Activated CD8-positive, alpha-beta memory T cell treated with anti-CD3 and anti-CD28 coated beads for 36 hours (primary cell): Measurements from ENCODE around the gene FGFRL1. TPM values are rescaled to one million over a fixed set of nuclear protein-coding genes. Genes with fewer than 3 reads are reported as not detected.
"Not testable (repeated sequence)": the region's sequence is repeated elsewhere in the genome, so short reads cannot be mapped to it uniquely, and the experiment has no call there.

ENCODE experiments used
- CTCF ChIA-PET: fragments of 350-600 bp; sonication (Branson Sonifier 250); formaldehyde crosslinking; loops from one replicate; lab custom pipeline; 2021; ENCODE audit warnings: antibody characterized with exemption; lab: Charles Lee
- POLR2A ChIA-PET: fragments of 350-600 bp; sonication (Branson Sonifier 250); formaldehyde crosslinking; loops from one replicate; lab custom pipeline; 2021; ENCODE audit warnings: antibody characterized with exemption; lab: Charles Lee
- total RNA-seq, 2 experiments: library from RNA; stranded (reverse); gene quantifications; one replicate each; pipeline ENCODE4 v1.2.3, GENCODE V29; 2021

The FGFRL1 gene
- total RNA-seq, 2 experiments from 2014 or later: 17.7 to 18.7 TPM

GRCh38 chr4:1054696-1055242, 43.3 kb downstream of the FGFRL1 start:
- CTCF ChIA-PET: not testable (repeated sequence)
- POLR2A ChIA-PET: interaction anchor here (0.7 kb wide), 1 partner anchor 251 kb away, joined by 3 read pairs; no protein-coding TSS in a partner anchor

GRCh38 chr4:1055243-1055701, 43.8 kb downstream of the FGFRL1 start:
- CTCF ChIA-PET: not testable (repeated sequence)
- POLR2A ChIA-PET: interaction anchor here (0.7 kb wide), 1 partner anchor 251 kb away, joined by 3 read pairs; no protein-coding TSS in a partner anchor

- CTCF ChIA-PET: no interaction called here
- POLR2A ChIA-PET: interaction anchor here (0.7 kb wide), 1 partner anchor 250 kb away, joined by 3 read pairs; no protein-coding TSS in a partner anchor
Observed at GRCh38 chr4:1055721-1056590, 44.5 kb downstream of the FGFRL1 start.

GRCh38 chr4:1056671-1057402, 45.4 kb downstream of the FGFRL1 start:
- CTCF ChIA-PET: no interaction called here

GRCh38 chr4:1057403-1057745, 45.9 kb downstream of the FGFRL1 start:
- CTCF ChIA-PET: no interaction called here
- POLR2A ChIA-PET: no interaction called here

More at GRCh38 chr4:1056671-1057402, 45.4 kb downstream of the FGFRL1 start:
- POLR2A ChIA-PET: no interaction called here

GRCh38 chr4:1058198-1058996, 47.0 kb downstream of the FGFRL1 start:
- CTCF ChIA-PET: no interaction called here
- POLR2A ChIA-PET: no interaction called here

GRCh38 chr4:1058997-1059665, 47.7 kb downstream of the FGFRL1 start:
- POLR2A ChIA-PET: no interaction called here
- CTCF ChIA-PET: no interaction called here

GRCh38 chr4:1060121-1060520, 48.7 kb downstream of the FGFRL1 start:
- ChIA-PET POLR2A (no interaction called here), CTCF (no interaction called here)

GRCh38 chr4:1060621-1061020, 49.2 kb downstream of the FGFRL1 start:
- ChIA-PET CTCF (no interaction called here), POLR2A (no interaction called here)

GRCh38 chr4:1061056-1061700, 49.8 kb downstream of the FGFRL1 start:
- ChIA-PET POLR2A (no interaction called here), CTCF (no interaction called here)

GRCh38 chr4:1061760-1062159, 50.3 kb downstream of the FGFRL1 start:
- CTCF ChIA-PET: no interaction called here
- POLR2A ChIA-PET: no interaction called here

- CTCF ChIA-PET: interaction anchor here (0.7 kb wide), 1 partner anchor 11 kb away, joined by 4 read pairs; no protein-coding TSS in a partner anchor
- POLR2A ChIA-PET: no interaction called here
Observed at GRCh38 chr4:1062419-1062818, 51.0 kb downstream of the FGFRL1 start.

GRCh38 chr4:1065732-1066131, 54.3 kb downstream of the FGFRL1 start:
- CTCF ChIA-PET: no interaction called here

GRCh38 chr4:1069394-1069793, 58.0 kb downstream of the FGFRL1 start:
- POLR2A ChIA-PET: no interaction called here

More at GRCh38 chr4:1065732-1066131, 54.3 kb downstream of the FGFRL1 start:
- POLR2A ChIA-PET: no interaction called here

GRCh38 chr4:1072830-1073446, 61.5 kb downstream of the FGFRL1 start:
- POLR2A ChIA-PET: no interaction called here
- CTCF ChIA-PET: interaction anchor here (0.8 to 1.3 kb wide), 3 partner anchors 10 to 279 kb away, joined by 3 to 4 read pairs (median 3); partner anchors contain the start of gene IDUA

More at GRCh38 chr4:1069394-1069793, 58.0 kb downstream of the FGFRL1 start:
- CTCF ChIA-PET: no interaction called here

GRCh38 chr4:1074077-1074476, 62.7 kb downstream of the FGFRL1 start:
- CTCF ChIA-PET: interaction anchor here (0.8 to 1.3 kb wide), 2 partner anchors 11 to 87 kb away, joined by 3 to 4 read pairs; partner anchors contain the start of gene IDUA
- POLR2A ChIA-PET: no interaction called here

- CTCF ChIA-PET: no interaction called here
- POLR2A ChIA-PET: no interaction called here
Observed at GRCh38 chr4:1075225-1075624, 63.8 kb downstream of the FGFRL1 start.
